ENCODE data around the gene OSBPL7.
"Not testable (repeated sequence)": the region's sequence is repeated elsewhere in the genome, so short reads cannot be mapped to it uniquely, and the experiment has no call there.

Gene OSBPL7

GRCh38 chr17:47774987-47775580, 46.5 kb downstream of the OSBPL7 start:
- H3K4me3 ChIP-seq (ENCODE audit: low read depth, low read length), result no peak overlapping the region

- no peak overlapping the region for H3K4me3 ChIP-seq (ENCODE audit: low read depth, low read length)
Measured at GRCh38 chr17:47774331-47774730, 47.3 kb downstream of the OSBPL7 start.

GRCh38 chr17:47773649-47774048, 47.9 kb downstream of the OSBPL7 start:
- H3K4me3 ChIP-seq (ENCODE audit: low read depth, low read length), result not testable (repeated sequence)

- H3K4me3 ChIP-seq (ENCODE audit: low read depth, low read length), result no peak overlapping the region
Measured at GRCh38 chr17:47763913-47764582, 57.5 kb downstream of the OSBPL7 start.

- H3K4me3 ChIP-seq (ENCODE audit: low read depth, low read length), result no peak overlapping the region
Measured at GRCh38 chr17:47762728-47763127, 58.9 kb downstream of the OSBPL7 start.

GRCh38 chr17:47760409-47761140, 61.0 kb downstream of the OSBPL7 start:
- no peak overlapping the region for H3K4me3 ChIP-seq (ENCODE audit: low read depth, low read length)

- no peak overlapping the region for H3K4me3 ChIP-seq (ENCODE audit: low read depth, low read length)
Measured at GRCh38 chr17:47757386-47757785, 64.2 kb downstream of the OSBPL7 start.
